Measurements from ENCODE around the gene AIP. TPM values are rescaled to one million over a fixed set of nuclear protein-coding genes. Genes with fewer than 3 reads are reported as not detected.
"Not testable (repeated sequence)": the region's sequence is repeated elsewhere in the genome, so short reads cannot be mapped to it uniquely, and the experiment has no call there.

Gene AIP
- total RNA-seq, 2 experiments from 2014 or later, result 160 to 169 TPM

DNA sequence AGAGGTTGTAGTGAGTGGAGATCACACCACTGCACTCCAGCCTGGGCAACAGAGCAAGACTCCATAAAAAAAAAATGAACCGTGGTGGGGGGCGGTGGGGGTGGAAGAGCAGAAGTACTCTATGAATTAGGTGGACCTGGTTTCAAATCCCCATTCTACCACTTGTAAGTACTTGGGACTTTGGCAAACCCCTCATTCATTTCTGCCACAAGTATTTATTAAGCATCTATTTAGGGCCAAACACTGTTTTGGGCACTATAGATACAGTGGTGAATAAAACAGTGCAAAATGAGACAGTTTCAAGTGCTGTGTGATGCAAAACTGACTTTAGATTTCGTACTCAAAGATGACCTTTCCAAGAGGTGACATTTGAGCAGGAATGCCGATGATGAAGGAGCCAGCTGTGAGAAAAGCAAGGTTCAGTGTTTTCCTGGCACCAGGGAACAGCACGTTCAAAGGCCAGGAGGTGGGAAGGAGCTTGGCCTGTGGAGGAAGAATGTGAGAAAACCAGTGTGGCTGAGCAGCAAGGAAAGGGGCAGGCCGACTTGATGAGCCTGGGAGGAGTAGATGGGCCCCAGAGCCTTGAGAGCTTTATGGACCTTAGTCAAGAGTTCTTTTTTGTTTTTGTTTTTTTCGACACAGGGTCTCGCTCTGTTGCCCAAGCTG is 12.4 kb upstream of the AIP start:
- Mint-ChIP-seq H3K27ac (no peak overlapping the region), H3K36me3 (peaks cover under 1% of the 10 kb centered on the region), H3K27me3 (no peaks in the 10 kb centered on the region), H3K4me3 (peak overlapping the region; percentile 2), H3K4me1 (ENCODE audit: low read depth) (peaks cover 26% of the 10 kb centered on the region), H3K9me3 (no peaks in the 10 kb centered on the region)
- no peak for DNase-seq
- intact Hi-C loops (cut with micrococcal nuclease), result no loop called here
- CTCF ChIA-PET, result no interaction called here
- POLR2A ChIA-PET, result interaction anchor here (4.3 kb wide), 1 partner anchor 16 kb away, joined by 35 read pairs; no protein-coding TSS in a partner anchor

DNA sequence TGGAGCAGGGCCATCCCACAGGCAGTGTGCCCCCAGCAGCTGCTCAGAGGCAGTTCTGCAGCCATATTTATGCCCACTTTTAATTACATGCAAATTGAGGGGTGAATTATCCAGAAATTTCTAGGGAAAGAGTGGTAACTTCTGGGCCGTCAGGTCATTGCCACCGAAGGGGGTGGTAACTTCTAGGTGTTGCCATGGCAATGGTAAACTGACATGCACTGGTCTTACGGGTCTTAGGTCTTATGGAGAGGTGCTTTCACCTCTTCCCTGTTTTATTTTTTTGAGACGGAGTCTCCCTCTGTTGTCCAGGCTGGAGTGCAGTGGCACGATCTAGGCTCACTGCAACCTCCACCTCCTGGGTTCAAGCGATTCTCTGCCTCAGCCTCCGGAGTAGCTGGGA is 9.9 kb upstream of the AIP start:
- H3K4me3 Mint-ChIP-seq, result no peak overlapping the region
- CTCF ChIA-PET, result no interaction called here
- no peak overlapping the region for H3K27ac Mint-ChIP-seq
- DNase-seq, result no peak
- POLR2A ChIA-PET, result no interaction called here
- intact Hi-C loops (cut with micrococcal nuclease), result no loop called here
- no peaks in the 10 kb centered on the region for H3K27me3 Mint-ChIP-seq
- H3K9me3 Mint-ChIP-seq, result no peaks in the 10 kb centered on the region
- H3K36me3 Mint-ChIP-seq, result no peaks in the 10 kb centered on the region
- peaks cover 10% of the 10 kb centered on the region for H3K4me1 Mint-ChIP-seq (ENCODE audit: low read depth)

DNA sequence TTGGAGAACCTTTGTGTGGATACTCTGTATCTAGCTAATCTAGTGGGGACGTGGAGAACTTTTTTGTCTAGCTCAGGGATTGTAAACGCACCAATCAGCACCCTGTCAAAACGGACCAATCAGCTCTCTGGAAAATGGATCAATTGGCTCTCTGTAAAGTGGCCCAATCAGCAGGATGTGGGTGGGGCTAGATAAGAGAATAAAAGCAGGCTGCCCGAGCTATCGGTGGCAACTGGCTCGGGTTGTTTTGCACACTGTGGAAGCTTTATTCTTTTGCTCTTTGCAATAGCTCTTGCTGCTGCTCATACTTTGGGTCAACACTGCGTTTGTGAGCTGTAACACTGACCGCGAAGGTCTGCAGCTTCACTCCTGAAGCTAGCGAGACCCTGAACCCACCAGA is 6.1 kb upstream of the AIP start:
- H3K36me3 Mint-ChIP-seq; H3K27ac Mint-ChIP-seq; DNase-seq; CTCF ChIA-PET; H3K9me3 Mint-ChIP-seq; H3K27me3 Mint-ChIP-seq; H3K4me3 Mint-ChIP-seq; intact Hi-C loops (cut with micrococcal nuclease); H3K4me1 Mint-ChIP-seq (ENCODE audit: low read depth): not testable (repeated sequence)
- POLR2A ChIA-PET, result interaction anchor here (0.6 kb wide), 1 partner anchor 63 kb away, joined by 3 read pairs; no protein-coding TSS in a partner anchor

DNA sequence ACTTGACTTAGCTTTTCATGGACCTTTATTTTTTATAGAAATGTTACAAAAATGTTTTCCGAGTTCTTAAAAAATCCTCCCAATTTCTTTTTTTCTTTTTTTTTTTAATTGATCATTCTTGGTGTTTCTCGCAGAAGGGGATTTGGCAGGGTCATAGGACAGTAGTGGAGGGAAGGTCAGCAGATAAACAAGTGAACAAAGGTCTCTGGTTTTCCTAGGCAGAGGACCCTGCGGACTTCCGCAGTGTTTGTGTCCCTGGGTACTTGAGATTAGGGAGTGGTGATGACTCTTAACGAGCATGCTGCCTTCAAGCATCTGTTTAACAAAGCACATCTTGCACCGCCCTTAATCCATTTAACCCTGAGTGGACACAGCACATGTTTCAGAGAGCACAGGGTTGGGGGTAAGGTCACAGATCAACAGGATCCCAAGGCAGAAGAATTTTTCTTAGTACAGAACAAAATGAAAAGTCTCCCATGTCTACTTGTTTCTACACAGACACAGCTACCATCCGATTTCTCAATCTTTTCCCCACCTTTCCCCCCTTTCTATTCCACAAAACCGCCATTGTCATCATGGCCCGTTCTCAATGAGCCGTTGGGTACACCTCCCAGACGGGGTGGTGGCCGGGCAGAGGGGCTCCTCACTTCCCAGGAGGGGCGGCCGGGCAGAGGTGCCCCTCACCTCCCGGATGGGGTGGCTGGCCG is 5.3 kb upstream of the AIP start:
- H3K9me3 Mint-ChIP-seq; CTCF ChIA-PET; H3K4me3 Mint-ChIP-seq; H3K27ac Mint-ChIP-seq; H3K36me3 Mint-ChIP-seq; DNase-seq; H3K27me3 Mint-ChIP-seq; intact Hi-C loops (cut with micrococcal nuclease); H3K4me1 Mint-ChIP-seq (ENCODE audit: low read depth): not testable (repeated sequence)
- POLR2A ChIA-PET, result interaction anchor here (0.6 kb wide), 1 partner anchor 64 kb away, joined by 3 read pairs; no protein-coding TSS in a partner anchor

DNA sequence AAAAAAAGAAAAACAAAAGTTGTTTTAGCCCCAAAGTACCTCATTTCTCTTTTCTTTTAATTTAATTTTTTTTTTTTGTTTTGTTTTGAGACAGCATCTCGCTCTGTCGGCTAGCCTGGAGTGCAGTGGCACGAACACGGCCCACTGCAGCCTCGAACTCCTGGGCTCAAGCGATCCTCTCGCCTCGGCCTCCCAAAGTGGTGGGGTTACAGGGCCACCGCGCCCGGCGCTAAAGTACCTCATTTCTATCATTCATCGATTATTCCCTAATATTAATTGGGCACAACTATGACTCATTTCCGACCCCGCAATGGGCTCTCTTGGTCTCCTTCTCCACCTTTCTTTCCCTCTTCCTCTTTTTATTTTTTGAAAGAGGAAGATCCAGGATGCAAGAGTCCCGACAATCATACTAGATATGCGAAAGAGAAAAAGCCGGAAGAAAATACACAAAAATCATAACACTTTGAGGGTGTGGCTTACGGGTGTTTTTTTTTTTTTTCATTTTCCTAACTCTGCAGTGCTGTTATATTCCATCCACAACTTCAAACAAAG is 475 bp upstream of the AIP start:
- Mint-ChIP-seq H3K27ac (peak overlapping the region; percentile 99), H3K4me1 (ENCODE audit: low read depth) (peaks cover 34% of the 10 kb centered on the region), H3K27me3 (no peaks in the 10 kb centered on the region), H3K9me3 (no peaks in the 10 kb centered on the region), H3K4me3 (peak overlapping the region; percentile 90), H3K36me3 (peaks cover 26% of the 10 kb centered on the region)
- ChIA-PET POLR2A (interaction anchor here (0.7 to 7.2 kb wide), 4 partner anchors 14 to 81 kb away, joined by 3 to 67 read pairs (median 6); partner anchors contain the start of genes PPP1CA, PTPRCAP, TBC1D10C and TMEM134), CTCF (interaction anchor here (0.7 to 3.6 kb wide), 5 partner anchors 14 to 137 kb away, joined by 3 to 13 read pairs (median 4); partner anchors contain the start of genes PITPNM1 and TMEM134)
- intact Hi-C loops (cut with micrococcal nuclease), result loop anchor here (1.0 to 10.0 kb wide), 2 partner anchors 18 to 368 kb away; partner anchors contain the start of gene KDM2A
- peak; percentile 33 for DNase-seq

DNA sequence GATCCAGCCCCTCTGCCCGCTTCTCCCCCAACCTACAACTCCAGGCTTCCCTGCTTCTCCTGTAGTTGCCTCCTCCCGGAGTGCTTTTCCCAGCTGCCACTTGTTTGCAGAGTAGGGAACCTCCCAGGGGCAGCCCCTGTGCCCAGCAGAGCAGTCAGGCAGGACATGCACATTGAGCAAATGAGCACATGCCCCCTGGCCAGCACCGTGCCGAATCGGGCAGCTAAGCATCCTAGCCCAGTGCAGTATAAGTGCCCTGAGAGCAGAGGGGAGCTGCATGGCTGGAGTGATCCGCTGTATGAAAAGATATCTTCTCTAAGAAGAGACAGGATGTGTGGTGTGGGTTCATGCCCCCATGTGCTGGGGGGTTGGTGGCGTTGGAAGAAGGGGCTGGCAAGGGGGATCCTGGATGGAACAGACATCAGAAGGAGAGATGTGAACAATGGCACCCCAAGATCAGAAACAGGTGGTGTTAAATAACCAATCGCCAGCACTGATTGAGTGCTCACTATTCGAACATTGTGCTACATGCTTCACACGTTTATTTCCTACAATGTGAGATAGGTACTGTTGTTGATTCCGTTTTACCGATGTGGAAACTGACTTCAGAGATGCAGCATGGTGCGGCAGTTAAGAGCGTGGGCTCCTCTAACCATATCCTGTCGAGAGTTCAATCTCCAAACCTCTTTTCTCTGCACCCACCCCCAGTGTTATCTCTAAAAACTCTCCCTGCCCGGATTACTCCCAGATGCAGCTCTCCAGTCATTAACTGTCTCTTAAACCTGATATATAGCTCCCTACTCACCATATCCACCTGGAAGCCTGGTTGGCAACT is 1.2 kb downstream of the AIP start:
- Mint-ChIP-seq H3K4me1 (ENCODE audit: low read depth) (peaks cover 51% of the 10 kb centered on the region), H3K4me3 (peak overlapping the region; percentile 90), H3K27me3 (no peaks in the 10 kb centered on the region), H3K36me3 (peaks cover 42% of the 10 kb centered on the region), H3K27ac (peak overlapping the region; percentile 99), H3K9me3 (no peaks in the 10 kb centered on the region)
- ChIA-PET POLR2A (interaction anchor here (0.7 to 7.2 kb wide), 11 partner anchors 15 to 244 kb away, joined by 3 to 67 read pairs (median 5); partner anchors contain the start of genes PPP1CA, PTPRCAP, RPS6KB2 and TMEM134), CTCF (interaction anchor here (1.8 to 3.6 kb wide), 3 partner anchors 15 to 83 kb away, joined by 8 to 13 read pairs (median 9); partner anchors contain the start of genes PITPNM1, PPP1CA and TMEM134)
- peak; percentile 74 for DNase-seq
- intact Hi-C loops (cut with micrococcal nuclease), result loop anchor here (1.0 to 10.0 kb wide), 4 partner anchors 15 to 369 kb away; partner anchors contain the start of genes KDM2A, POLD4 and TMEM134

DNA sequence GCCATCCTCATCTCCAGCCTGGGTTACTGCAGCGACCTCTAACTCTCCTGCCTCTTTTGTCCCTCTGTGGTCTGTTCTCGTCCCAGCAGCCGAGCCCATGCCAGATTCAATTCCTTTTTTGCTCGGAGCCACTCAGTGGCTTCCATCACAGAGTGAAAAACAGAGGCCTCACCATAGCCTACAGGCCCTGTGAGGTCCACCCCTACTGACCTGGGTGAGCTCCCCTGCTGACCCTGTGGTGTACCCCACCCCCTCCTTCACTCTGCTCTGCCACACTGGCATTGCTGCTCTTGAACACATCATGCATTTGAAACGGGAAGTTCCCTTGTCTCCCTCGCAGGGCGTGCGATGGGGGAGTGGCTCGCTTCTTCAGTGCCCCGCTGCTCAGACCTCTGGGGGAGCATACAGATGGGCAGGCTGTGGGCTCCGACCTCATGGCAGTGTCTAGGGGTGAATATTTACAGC is 2.1 kb downstream of the AIP start:
- peak; percentile 88 for DNase-seq
- peak overlapping the region; percentile 99 for H3K27ac Mint-ChIP-seq
- no peaks in the 10 kb centered on the region for H3K9me3 Mint-ChIP-seq
- no peaks in the 10 kb centered on the region for H3K27me3 Mint-ChIP-seq
- peaks cover 58% of the 10 kb centered on the region for H3K4me1 Mint-ChIP-seq (ENCODE audit: low read depth)
- intact Hi-C loops (cut with micrococcal nuclease), result loop anchor here (1.0 to 10.0 kb wide), 5 partner anchors 46 to 370 kb away; partner anchors contain the start of genes ANKRD13D, KDM2A and POLD4
- peaks cover 47% of the 10 kb centered on the region for H3K36me3 Mint-ChIP-seq
- CTCF ChIA-PET, result interaction anchor here (0.9 to 3.6 kb wide), 4 partner anchors 16 to 130 kb away, joined by 3 to 13 read pairs (median 8); partner anchors contain the start of genes PITPNM1, PPP1CA and TMEM134
- H3K4me3 Mint-ChIP-seq, result peak overlapping the region; percentile 90
- POLR2A ChIA-PET, result interaction anchor here (0.7 to 7.2 kb wide), 10 partner anchors 16 to 84 kb away, joined by 3 to 67 read pairs (median 4); partner anchors contain the start of genes PITPNM1, PPP1CA, PTPRCAP and TMEM134

DNA sequence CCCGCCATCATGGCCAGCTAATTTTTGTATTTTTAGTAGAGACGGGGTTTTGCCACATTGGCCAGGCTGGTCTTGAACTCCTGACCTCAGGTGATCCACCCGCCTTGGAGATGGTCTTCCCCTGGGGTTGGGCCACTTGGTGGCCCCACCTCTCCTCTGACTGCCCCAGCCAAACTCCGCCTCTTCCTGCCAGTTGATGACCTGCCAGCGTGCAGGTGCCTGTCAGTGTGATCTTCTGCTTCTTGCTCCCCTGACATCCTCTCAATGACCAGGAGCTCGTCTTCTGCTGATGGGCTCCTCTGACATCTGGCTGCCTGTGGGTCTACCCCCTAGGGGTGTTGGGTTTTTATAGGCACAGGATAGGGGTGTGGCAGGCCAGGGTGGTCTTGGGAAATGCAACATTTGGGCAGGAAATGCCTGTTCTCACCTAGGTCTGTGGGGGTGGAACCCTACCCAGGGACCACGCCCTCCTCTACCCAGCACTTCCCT is 3.1 kb downstream of the AIP start:
- POLR2A ChIA-PET, result interaction anchor here (0.6 to 7.2 kb wide), 11 partner anchors 17 to 84 kb away, joined by 3 to 67 read pairs (median 4); partner anchors contain the start of genes CDK2AP2, CORO1B, PITPNM1 and PPP1CA
- Mint-ChIP-seq H3K4me1 (ENCODE audit: low read depth) (peaks cover 62% of the 10 kb centered on the region), H3K27ac (peak overlapping the region; percentile 99), H3K4me3 (peak overlapping the region; percentile 90), H3K36me3 (peaks cover 55% of the 10 kb centered on the region)
- CTCF ChIA-PET, result interaction anchor here (0.9 to 3.6 kb wide), 3 partner anchors 17 to 129 kb away, joined by 3 to 13 read pairs (median 4); partner anchors contain the start of gene TMEM134
- intact Hi-C loops (cut with micrococcal nuclease), result loop anchor here (1.0 to 10.0 kb wide), 5 partner anchors 47 to 371 kb away; partner anchors contain the start of genes ANKRD13D and KDM2A
- peak; percentile 90 for DNase-seq
- H3K27me3 Mint-ChIP-seq, H3K9me3 Mint-ChIP-seq: not testable (repeated sequence)

DNA sequence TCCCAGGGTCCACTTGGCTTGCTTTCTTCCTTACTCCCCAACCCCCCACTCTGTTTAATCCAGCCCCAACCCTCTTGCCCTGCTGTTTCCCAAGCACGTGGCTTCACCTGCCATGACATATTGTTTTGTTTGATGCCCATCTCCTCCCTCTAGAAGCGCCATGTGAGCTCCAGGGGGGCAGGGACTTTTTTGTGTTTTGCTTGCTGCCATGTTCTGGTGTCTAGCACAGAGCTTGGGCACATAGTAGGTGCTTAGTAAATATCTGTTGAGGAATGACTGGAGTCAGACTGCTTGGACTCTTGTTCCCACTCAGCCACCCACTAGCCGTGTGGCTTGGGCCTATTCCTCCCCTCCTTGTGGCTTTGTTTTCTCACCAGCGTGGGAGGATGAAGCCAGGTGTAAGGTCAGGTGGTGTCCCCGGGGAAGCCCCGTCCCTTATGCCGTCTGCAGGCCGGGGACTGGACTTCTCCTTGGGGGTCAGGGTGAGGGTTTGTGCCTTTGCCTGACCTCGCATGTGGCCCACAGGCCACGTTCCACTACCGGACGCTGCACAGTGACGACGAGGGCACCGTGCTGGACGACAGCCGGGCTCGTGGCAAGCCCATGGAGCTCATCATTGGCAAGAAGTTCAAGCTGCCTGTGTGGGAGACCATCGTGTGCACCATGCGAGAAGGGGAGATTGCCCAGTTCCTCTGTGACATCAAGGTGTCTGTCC is 3.8 kb downstream of the AIP start:
- CTCF ChIA-PET, result interaction anchor here (0.6 to 1.5 kb wide), 3 partner anchors 19 to 133 kb away, joined by 3 to 4 read pairs (median 4); partner anchors contain the start of gene RAD9A
- H3K4me1 Mint-ChIP-seq (ENCODE audit: low read depth), result peaks cover 64% of the 10 kb centered on the region
- H3K36me3 Mint-ChIP-seq, result peaks cover 60% of the 10 kb centered on the region
- no peaks in the 10 kb centered on the region for H3K9me3 Mint-ChIP-seq
- no peaks in the 10 kb centered on the region for H3K27me3 Mint-ChIP-seq
- peak overlapping the region; percentile 99 for H3K27ac Mint-ChIP-seq
- intact Hi-C loops (cut with micrococcal nuclease), result loop anchor here (1.0 to 10.0 kb wide), 6 partner anchors 20 to 372 kb away; partner anchors contain the start of genes ANKRD13D and KDM2A
- DNase-seq, result peak; percentile 87
- POLR2A ChIA-PET, result interaction anchor here (1.0 to 7.2 kb wide), 7 partner anchors 18 to 214 kb away, joined by 3 to 67 read pairs (median 17); partner anchors contain the start of genes CDK2AP2, CORO1B, PITPNM1 and PPP1CA
- peak overlapping the region; percentile 90 for H3K4me3 Mint-ChIP-seq
